Stimulated activated CD4-positive, alpha-beta T cell treated with anti-CD3 and anti-CD28 coated beads, Interleukin-12 subunit alpha, Interleukin-12 subunit beta, amount 100 ng/mL, for 48 hours (primary cell): ENCODE measurements around the gene RNF14.
"Not testable (repeated sequence)": the region's sequence is repeated elsewhere in the genome, so short reads cannot be mapped to it uniquely, and the experiment has no call there.

Source experiments
- DNase-seq, 3 donors: peaks; one replicate each; pipeline ENCODE4 v3.0.0-alpha.2; 2020; ENCODE audit warnings: low read depth in 2 of 3, low spot score in 1 of 3

Gene RNF14

DNA sequence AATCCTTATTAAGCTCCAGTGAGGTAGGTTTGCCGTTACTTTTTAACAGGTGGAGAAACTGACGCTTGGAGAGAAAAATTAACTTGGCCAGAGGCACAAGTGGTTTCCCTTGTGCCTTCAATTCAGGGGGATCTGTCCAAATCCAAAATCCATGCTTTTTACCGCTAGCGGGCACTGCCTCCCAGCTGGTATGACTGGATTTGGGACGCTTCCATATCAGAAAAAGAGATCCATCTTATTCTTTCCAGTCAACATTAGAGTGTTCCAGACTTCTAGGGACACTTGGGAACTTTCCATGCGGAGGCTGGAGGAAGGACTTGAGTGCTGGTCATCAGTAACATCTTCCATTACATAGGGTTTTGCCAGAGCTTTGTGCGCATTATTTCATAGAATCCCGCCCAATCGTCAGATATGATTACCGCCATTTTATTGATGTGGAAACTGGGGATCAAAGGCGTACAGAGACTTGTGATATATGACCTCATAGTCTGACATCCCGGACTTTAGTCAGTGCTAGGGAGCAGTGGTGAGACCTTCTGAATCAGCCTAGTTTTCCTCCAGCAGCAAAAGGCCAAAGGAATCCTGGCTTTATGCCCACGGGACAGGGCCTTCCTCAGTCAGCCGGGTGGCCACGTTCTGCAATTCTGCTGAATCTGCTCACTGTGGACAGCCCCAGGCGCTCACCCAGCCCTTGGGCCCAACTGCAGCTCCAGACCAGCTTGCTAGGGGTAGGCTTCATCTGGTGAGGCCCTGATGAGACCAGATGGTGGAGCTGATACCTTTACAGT, 45.0 kb downstream of the RNF14 start:
- DNase-seq: no peak

DNA sequence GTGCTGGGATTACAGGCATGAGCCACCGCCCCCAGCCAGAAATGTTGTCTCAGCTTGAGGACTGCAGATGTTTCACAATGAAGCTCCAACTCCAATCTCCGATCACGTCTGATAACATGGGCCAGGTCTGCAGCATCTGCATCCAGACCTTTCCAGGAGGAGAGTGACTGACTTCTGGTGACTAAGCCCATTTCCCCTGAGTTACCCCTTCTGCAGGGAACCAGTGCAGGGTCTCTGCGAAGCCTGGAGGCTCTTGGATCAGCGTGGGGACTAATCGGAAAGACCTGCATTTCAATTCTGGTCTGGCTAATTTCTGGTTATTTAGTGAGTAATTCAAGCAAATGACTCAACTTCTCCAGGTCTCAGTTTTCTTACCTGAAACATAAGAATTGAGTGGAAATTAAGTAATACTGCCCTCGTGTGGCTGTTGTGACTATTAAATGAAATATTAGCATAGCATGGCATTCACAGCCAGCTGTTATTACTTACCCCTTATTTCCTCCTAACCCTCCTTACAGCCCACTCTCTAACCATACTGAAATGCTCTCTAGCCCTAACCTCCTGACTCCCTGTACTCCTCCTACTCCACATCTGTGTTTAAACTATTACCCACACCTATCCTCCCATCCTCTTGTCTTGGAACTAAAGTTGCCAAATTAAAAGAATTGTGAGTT, 46.1 kb downstream of the RNF14 start:
- peak in 1 of 3 donors; percentile 79 for DNase-seq

DNA sequence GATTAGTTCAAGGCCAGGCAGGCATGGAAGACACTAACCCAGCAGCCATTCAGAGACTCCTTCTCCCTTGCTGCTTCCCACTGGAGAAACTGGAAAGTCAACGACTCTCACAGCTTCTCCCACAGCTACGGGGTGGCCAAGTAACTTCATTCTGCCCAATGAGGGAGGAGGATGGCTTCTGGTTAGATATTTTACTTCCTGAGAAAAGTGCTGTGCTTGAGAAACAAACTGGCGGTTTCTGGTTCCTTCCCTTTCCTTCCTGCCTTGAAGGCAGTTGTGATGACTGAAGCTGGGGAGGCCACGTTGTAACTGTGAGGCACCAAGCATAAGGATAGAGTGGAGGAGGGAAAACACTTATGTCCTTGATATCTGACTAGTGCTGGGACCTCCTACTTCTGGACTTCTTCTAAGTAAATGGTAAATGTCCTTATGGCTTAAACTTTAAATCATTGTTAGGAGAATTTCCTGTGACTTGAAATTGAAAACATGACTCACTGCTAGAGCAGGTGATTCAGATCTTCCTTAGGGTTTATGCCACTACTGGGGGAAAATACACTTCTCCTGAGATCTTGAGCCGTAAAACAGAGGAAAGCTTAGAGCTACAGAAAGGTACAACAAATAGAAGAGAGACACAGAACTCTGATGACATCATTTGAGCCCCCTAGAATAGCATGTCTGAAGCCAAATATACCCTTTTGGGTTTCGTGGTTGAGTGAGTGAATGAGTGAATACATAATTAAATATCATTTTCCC, 47.1 kb downstream of the RNF14 start:
- DNase-seq: peak in 2 of 3 donors; percentile 45 to 55

DNA sequence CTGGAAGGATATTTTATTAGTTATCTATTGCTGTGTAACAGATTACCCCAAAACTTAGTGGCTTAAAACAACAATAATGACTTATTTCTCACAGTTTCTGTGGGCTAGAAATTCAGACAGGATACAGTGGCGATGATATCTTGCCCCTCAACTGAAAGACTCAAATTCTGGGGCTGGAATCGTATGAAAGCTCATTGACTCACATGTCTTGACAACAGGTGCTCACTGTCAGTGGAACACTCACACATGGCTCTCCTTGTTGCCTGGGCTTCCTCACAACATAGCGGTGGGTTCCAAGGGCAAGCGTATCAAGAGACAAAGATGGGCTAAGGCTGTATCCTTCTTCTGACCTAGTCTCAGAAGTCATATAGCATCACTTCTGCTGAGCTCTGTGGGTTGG, 47.7 kb downstream of the RNF14 start:
- no peak for DNase-seq

DNA sequence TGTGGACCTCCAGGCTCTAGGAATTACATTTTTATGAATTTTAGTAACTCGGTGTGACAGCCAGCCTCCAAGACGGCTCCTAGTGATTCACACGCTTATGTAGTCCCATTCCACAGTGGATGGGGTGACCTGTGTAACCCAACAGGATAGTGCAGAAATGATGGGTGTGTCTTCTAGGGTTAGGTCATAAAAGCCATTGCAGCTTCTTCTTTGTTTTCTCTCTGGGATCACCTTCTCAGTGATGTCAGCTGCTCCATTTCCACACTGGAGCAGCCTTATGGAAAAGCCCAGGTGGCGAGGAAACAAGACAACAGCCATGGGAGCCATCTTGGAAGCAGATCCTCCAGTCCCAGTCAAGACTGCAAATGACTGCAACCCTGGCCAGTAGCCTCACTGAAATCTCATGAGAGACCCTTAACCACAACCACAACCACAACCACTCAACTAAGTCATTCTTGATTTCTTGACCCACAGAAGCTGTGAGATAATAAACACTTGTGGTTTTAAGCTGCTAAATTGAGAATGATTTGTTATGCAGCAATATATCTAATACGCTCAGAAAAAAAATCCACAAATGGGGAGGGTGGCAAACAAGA, 49.0 kb downstream of the RNF14 start:
- no peak for DNase-seq

DNA sequence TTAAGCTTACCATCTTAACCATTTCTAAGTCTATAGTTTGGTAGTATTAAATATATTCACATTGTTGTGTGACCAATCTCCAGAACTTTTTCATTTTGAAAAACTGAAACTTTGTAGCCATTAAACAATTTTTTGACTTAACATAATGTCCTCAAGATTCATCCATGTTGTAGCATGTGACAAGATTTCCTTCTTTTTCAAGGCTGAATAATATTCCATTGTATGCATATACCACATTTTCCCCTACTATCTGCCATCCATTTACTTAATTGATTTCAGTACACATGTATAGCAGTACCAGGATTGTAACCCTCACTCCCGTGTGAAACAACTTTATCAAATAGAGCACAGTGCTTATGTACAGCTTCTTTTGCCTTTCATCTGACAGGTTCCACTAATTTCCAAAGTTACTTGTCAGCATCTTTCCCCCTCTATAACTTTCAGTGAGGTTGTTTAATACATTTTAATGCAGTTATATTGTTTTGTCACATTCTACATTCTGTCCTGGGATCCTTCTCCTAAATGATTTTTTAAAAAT, 51.3 kb downstream of the RNF14 start:
- no peak for DNase-seq

DNA sequence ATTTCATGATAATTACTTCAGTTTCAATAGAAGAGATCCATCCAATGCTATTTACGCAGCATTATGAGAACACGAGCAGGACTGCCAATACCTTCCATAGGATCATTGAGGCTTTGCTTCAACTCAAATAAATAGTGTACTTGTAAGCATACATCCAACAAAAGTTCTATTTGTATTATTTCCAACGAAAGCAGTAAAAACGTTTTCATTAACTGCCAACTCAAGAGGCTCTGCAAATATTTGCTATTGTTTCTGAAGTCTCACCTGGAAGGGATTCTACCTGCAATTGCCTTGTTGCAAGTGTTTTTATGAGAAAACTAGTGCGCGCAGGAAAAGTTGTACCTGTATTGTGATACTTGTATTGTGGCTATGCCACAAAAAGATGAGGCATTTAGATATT, 54.9 kb downstream of the RNF14 start:
- DNase-seq: no peak

DNA sequence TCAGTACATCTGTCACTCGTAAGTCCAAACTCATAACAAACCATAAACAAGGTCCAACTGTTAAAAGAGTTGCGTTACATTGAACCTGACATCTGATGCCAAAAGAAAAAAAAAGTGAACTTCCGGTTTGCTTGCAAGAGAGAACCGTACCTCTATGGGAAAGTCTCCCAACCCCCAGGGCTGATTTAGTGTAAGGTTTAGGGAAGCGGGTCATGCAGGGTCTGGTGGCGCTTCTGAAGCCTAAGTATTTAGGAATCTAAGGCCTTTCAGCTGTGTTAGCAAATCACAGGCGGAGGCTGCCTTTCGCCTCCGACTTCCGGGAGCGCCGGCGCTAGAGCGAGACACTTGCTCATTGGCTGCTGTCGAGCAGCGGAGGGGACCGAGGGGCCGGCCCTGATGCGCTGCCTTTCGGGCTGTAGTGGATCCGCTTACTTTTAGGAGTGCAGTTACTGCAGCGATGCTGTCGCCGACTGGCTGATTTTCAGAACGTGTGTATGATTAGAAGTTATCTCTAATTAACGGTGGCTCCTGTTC, 55.9 kb downstream of the RNF14 start:
- DNase-seq: peak; percentile 71 to 82 (median 81)

DNA sequence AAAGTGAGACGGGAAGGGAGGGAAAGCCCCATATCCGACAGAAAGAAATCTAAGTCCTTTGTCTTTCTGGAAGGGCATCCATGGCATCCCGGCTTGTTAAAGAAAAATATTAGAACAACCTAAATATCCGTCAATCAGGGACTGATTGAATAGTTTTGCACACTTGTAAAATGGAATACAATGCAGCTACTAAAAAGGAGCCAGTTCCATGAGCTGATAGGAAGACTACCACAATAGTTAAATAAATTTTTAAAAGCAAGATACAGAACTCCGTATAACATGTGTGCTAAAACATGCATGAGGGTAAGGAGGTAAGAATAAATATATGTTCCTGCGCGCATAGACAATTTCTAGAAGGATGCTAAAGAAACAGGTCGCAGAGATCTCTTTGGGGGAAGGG, 56.7 kb downstream of the RNF14 start:
- DNase-seq: no peak

DNA sequence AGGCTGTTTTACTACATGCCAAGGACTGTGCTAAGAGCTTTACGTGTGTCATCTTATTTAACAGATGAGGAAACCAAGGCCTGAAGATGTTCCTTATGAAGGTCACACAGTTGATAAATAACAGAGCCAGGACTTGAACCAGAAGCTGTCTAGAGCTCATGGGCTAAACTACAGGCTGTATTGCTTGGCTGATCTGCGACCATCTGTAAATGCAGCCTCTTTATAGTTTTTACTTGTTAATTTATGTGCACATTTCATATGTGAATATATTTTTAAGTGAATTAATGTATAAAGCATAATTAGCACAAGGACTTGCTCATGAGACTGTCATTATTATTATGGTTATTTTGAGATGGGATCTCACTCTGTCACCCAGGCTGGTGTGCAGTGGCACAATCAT, 63.2 kb downstream of the RNF14 start:
- DNase-seq: no peak

DNA sequence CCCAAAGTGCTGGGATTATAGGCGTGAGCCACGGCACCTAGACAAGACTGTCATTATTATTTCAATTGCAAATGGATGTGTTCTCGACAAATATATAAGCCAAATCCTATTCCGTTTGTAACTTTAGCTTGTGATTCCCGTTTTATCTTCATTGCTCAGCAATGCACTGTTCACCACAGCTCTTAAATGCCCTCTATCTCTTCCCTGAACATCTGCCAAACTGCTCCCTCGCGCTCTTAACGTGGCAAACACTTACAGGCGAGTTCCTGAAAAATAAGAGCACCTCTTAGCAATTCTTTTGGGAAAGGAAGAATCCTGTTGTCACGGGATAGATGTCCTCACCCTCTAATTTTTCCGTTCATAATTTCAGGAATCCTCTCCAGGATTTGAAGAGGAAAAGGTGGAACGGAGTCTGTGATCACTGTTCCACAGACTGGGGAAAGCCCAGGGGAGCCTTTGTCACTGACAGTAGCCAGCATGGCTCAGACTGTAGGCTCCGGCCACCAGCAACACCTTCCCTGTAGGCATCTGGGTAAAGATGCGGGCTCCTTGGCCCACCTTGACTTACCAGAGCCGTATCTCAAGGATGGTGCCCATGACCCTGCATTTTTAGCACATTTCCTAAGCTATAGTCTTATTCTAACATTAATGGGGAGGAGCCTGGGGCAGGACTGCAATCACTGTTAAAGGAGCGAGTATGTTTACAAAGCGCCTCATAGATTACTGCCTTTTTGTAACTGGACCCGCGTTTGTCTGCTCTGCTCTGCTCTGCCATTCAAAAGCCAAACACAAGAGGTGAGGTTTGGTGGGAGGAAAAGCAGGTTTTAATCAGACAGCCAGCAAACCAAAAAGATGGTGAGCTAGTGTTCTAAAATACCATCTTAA, 64.1 kb downstream of the RNF14 start:
- no peak for DNase-seq

DNA sequence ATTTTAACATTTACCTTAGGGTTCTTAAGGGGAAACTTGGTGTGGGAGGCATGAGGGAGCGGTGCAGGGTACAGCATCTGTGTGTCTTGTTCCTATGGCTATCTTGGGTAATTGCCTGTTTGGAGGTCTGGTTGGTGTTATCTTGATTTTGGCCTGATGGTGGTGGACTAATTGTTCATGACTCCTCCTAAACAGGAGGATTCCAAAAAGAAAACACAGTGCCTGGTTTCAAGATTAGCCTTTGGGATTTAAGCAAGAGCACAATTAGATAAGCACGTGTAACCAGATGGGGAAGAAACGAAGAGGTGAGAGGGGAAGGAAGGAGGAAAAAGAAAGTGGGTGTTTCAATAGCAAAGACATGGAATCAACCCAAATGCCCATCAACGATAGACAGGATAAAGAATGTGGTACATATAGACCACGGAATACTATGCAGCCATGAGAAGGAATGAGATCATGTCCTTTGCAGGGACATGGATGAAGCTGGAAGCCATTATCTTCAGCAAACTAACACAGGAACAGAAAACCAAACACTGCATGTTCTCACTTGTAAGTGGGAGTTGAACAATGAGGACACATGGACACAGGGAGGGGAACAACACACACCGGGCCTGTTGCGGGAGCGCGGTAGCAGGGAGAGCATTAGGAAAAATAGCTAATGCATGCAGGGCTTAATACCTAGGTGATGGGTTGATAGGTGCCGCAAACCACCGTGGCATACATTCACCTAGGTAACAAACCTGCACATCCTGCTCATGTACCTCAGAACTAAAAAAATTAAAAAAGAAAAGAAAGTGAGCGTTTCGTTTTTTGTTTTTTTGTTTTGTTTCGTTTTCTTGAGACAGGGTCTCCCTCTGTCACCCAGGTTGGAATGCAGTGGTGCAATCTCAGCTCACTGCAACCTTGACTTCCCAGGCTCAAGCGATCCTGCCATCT, 65.0 kb downstream of the RNF14 start:
- not testable (repeated sequence) for DNase-seq

DNA sequence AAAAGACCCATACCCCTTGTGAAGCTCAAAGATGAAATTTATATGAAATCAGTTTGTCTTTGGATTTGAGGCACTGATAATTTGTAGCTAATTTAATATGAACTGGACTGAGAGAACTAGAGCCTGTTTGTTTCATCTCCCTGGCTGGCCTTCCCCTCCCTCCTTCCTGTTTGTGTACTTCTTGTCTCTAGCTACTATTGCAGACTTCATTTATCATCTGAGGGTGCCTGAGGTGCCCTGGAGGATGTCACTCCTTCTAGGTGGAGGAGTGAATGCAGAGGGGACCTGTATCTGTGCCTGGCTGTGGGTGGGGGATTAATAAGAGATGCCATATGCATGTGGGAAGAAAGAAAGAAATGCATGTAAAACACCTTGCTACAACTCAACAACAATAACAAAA, 66.1 kb downstream of the RNF14 start:
- DNase-seq: no peak

DNA sequence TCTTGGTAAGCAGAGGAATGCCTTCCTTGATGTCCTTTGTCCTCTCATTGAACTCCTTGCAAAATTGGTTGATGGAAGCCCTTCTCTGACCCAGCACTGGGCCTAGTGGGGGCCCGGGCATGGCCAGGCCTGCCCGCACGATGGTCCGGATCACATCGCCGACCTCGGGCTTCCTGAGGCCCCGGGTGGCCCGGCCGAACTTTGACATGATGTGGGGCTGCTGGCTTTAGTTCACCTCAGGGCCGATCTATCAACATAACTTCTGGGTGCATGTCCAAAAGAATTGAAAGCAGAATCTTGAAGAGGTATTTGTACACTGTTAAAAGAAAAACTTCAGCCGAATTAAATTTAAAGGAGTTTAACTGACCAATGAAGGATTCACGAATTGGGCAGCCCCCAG, 68.0 kb downstream of the RNF14 start:
- DNase-seq: no peak

DNA sequence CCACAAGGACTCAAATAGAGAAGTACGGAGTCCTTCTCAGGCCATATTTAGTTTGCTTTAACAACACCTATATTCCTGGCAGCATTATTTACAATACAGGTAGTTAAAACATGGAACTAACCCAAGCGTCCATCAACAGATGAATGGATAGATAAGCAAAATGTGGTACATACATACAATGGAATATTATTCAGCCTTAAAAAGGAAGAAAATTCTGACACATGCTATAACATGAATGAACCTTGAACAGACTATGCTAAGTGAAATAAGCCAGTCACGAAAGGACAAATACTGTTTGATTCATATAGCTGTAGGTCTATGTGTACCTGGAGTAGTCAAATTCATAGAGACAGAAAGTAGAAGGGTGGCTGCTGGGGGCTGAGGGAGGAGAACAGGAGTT, 68.7 kb downstream of the RNF14 start:
- DNase-seq: not testable (repeated sequence)

DNA sequence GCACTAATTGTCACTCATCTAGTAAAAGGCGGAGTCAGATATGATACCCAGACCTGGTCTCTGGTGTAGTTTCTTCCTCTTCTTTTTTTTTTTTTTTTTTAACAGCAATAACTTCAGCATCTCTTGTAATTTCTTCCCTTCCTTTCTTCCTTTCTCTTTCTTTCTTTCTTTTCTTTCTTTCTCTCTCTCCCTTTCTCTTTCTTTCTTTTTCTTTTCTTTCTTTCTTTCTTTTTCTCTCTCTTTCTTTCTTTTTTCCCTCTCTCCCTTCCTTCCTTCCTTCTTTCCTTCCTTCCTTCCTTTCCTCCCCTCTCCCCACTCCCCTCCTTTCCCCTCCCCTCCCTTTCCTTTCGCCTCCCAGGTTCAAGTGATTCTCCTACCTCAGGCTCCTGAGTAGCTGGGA, 69.8 kb downstream of the RNF14 start:
- no peak for DNase-seq
